Stomach (tissue), 9 donors: Measurements from ENCODE around the gene SEMA6A. TPM values are rescaled to one million over a fixed set of nuclear protein-coding genes. Genes with fewer than 3 reads are reported as not detected.

Experiments used
- DNase-seq, 2 donors: peaks; one replicate each; pipeline versions ENCODE4 v3.0.0 to v3.0.0-alpha.2; 2013 to 2019
- H3K27ac ChIP-seq, 5 donors: fragments of 200-600 bp in 4 of 5; sonication (generic) in 4 of 5; one replicate each; pipeline ENCODE4 v1.5.1; 2013 to 2019; ENCODE audit warnings: mild to moderate bottlenecking in 1 of 5, moderate library complexity in 1 of 5
- H3K27me3 ChIP-seq, 3 donors: fragments of 200-600 bp; sonication (generic); one replicate each; pipeline ENCODE4 v1.5.1; 2017 to 2019; ENCODE audit warnings: mixed run types in 1 of 3
- H3K36me3 ChIP-seq, 4 donors: fragments of 200-600 bp; sonication (generic); 1 replicate in 3 of 4; 2 replicates in 1 of 4; pipeline ENCODE4 v1.5.1; 2016 to 2019
- H3K4me1 ChIP-seq, 4 donors: fragments of 200-600 bp; sonication (generic); one replicate each; pipeline ENCODE4 v1.5.1; 2016 to 2019
- H3K4me3 ChIP-seq, 4 donors: fragments of 200-600 bp; sonication (generic) in 3 of 4; one replicate each; pipeline ENCODE4 v1.5.1; 2016 to 2019; ENCODE audit warnings: mild to moderate bottlenecking in 1 of 4
- H3K9me3 ChIP-seq, 4 donors: fragments of 200-600 bp; sonication (generic); one replicate each; pipeline ENCODE4 v1.5.1; 2016 to 2019
- CTCF ChIP-seq, 7 experiments: fragments of 450-650 bp in 4 of 7; fragments of 200-600 bp in 3 of 7; sonication (generic) in 3 of 7; IDR thresholded peaks; one replicate each; pipeline ENCODE4 v1.5.1; 2016 to 2019; ENCODE audit warnings: antibody characterized with exemption in 7 of 7, control low read depth in 2 of 7, mild to moderate bottlenecking in 1 of 7
- EP300 ChIP-seq: sonication (generic); formaldehyde crosslinking; IDR thresholded peaks from one replicate; pipeline ENCODE4 v1.6.1; 2017; ENCODE audit warnings: antibody characterized with exemption
- POLR2A ChIP-seq, 4 donors: fragments of 450-650 bp; IDR thresholded peaks; one replicate each; pipeline ENCODE4 v1.6.1; 2016; ENCODE audit warnings: antibody characterized with exemption in 4 of 4, control low read depth in 2 of 4, mild to moderate bottlenecking in 1 of 4, moderate library complexity in 1 of 4
- POLR2AphosphoS5 ChIP-seq, 3 donors: sonication (generic); formaldehyde crosslinking; IDR thresholded peaks; one replicate each; pipeline ENCODE4 v1.6.1; 2016; ENCODE audit warnings: antibody characterized with exemption in 3 of 3
- WGBS, 5 donors: extraction: QIAGEN DNeasy Blood & Tissue Kit in 3 of 5; methylation state at CpG; one replicate each; pipeline versions ENCODE4 v1.1.5 to v1.1.7; 2013 to 2018; 5-methylcytosine and 5-hydroxymethylcytosine counted together
- intact Hi-C: fragments of 100-400 bp; cut with DNase I; formaldehyde crosslinking; loops from one replicate; pipeline ENCODE4 v1.15.1; 2023; ENCODE audit warnings: low total_unique reads
- polyA plus RNA-seq, 3 donors: library from polyadenylated mRNA; stranded (reverse); fragments of 200-250 nt; gene quantifications; one replicate each; pipeline ENCODE4 v1.2.3, GENCODE V29; 2013
- total RNA-seq, 5 donors: library from RNA; depleted of rRNA; stranded (reverse); fragments of >200 nt; gene quantifications; one replicate each; pipeline versions ENCODE4 v1.1.0 to v1.2.3, GENCODE V29; 2014 to 2016
- donor health status: healthy with polysubstance abuse.
- donor health status: Bipolar disorder and iron deficiency.
- donor health status: healthy.

SEMA6A gene
- total and polyA plus RNA-seq, 8 donors, result 0.37 to 37.5 (median 11.0) TPM

- no peak for TF ChIP-seq CTCF (IDR thresholded peaks at IDR 0.05)
- TF ChIP-seq POLR2A (IDR thresholded peaks at IDR 0.05), result no peak
- no peak for TF ChIP-seq POLR2AphosphoS5 (IDR thresholded peaks at IDR 0.05)
- TF ChIP-seq EP300, result no peak
- DNase-seq, result no peak
- Histone ChIP-seq H3K4me1 (no peaks in the 10 kb centered on the region), H3K4me3 (no peak overlapping the region), H3K27ac (no peak overlapping the region), H3K36me3 (peaks cover 0 to 13% (median 10%) of the 10 kb centered on the region in 4 donors), H3K27me3 (no peaks in the 10 kb centered on the region), H3K9me3 (no peaks in the 10 kb centered on the region)
- 97 to 100% (median 100%) methylated on average over 1 of the region's 1 CpG for WGBS, 5 donors
- intact Hi-C loops, result no loop called here
Measured at GRCh38 chr5:116462500-116462899, 112.1 kb downstream of the SEMA6A start.

- H3K27ac ChIP-seq, result no peak overlapping the region
- WGBS, 5 donors, result 27 to 45% (median 39%) methylated on average over 2 of the region's 2 CpGs
- no peaks in the 10 kb centered on the region for H3K9me3 ChIP-seq
- intact Hi-C loops, result no loop called here
- H3K27me3 ChIP-seq, result no peaks in the 10 kb centered on the region
- H3K4me3 ChIP-seq, result no peak overlapping the region
- DNase-seq, result no peak
- H3K36me3 ChIP-seq, result no peaks in the 10 kb centered on the region
- TF ChIP-seq CTCF (IDR thresholded peaks at IDR 0.05), result no peak
- TF ChIP-seq POLR2AphosphoS5 (IDR thresholded peaks at IDR 0.05), result no peak
- no peak for TF ChIP-seq POLR2A (IDR thresholded peaks at IDR 0.05)
- TF ChIP-seq EP300, result no peak
- H3K4me1 ChIP-seq, result peaks cover 2 to 10% (median 7%) of the 10 kb centered on the region in 4 donors
Measured at GRCh38 chr5:116459301-116459700, 115.3 kb downstream of the SEMA6A start.

- no peaks in the 10 kb centered on the region for H3K9me3 ChIP-seq
- DNase-seq, result no peak
- no peaks in the 10 kb centered on the region for H3K27me3 ChIP-seq
- H3K27ac ChIP-seq, result no peak overlapping the region
- H3K4me1 ChIP-seq, result peaks cover 5 to 20% (median 11%) of the 10 kb centered on the region in 4 donors
- intact Hi-C loops, result no loop called here
- H3K36me3 ChIP-seq, result no peaks in the 10 kb centered on the region
- TF ChIP-seq POLR2AphosphoS5 (IDR thresholded peaks at IDR 0.05), result no peak
- no peak for TF ChIP-seq CTCF (IDR thresholded peaks at IDR 0.05)
- TF ChIP-seq POLR2A (IDR thresholded peaks at IDR 0.05), result no peak
- no peak for TF ChIP-seq EP300
- no peak overlapping the region for H3K4me3 ChIP-seq
- WGBS, 5 donors, result 83 to 97% (median 96%) methylated on average over 4 of the region's 4 CpGs
Measured at GRCh38 chr5:116457062-116457461, 117.6 kb downstream of the SEMA6A start.

GRCh38 chr5:116456036-116456435, 118.6 kb downstream of the SEMA6A start:
- TF ChIP-seq POLR2AphosphoS5 (IDR thresholded peaks at IDR 0.05) (no peak), CTCF (IDR thresholded peaks at IDR 0.05) (no peak), POLR2A (IDR thresholded peaks at IDR 0.05) (no peak), EP300 (no peak)
- Histone ChIP-seq H3K27me3 (no peaks in the 10 kb centered on the region), H3K36me3 (no peaks in the 10 kb centered on the region), H3K4me1 (peaks cover 5 to 20% (median 11%) of the 10 kb centered on the region in 4 donors), H3K27ac (no peak overlapping the region), H3K4me3 (no peak overlapping the region), H3K9me3 (no peaks in the 10 kb centered on the region)
- intact Hi-C loops, result no loop called here
- DNase-seq, result no peak
- whole genome bisulfite sequencing, 5 donors, result 53 to 88% (median 74%) methylated on average over 1 of the region's 1 CpG
